LNCaP clone FGC (cell line): ENCODE data around the gene MLLT3.

ENCODE experiments used
- DNase-seq: peaks from one replicate; pipeline ENCODE4 v3.0.0-alpha.2; 2011; ENCODE audit warnings: low read depth
- H3K4me3 ChIP-seq: 2 replicates; pipeline ENCODE4 v1.5.1; 2011; ENCODE audit warnings: mild to moderate bottlenecking, low read depth, low read length, control low read depth
- TF ChIP-seq, protein P1 (sequence below): IDR thresholded peaks from 2 replicates; pipeline ENCODE4 v1.5.1; 2012; ENCODE audit warnings: mild to moderate bottlenecking; ENCODE audit not compliant: control insufficient read depth, insufficient read depth; ENCODE audit errors: extremely low read depth

Gene MLLT3

DNA sequence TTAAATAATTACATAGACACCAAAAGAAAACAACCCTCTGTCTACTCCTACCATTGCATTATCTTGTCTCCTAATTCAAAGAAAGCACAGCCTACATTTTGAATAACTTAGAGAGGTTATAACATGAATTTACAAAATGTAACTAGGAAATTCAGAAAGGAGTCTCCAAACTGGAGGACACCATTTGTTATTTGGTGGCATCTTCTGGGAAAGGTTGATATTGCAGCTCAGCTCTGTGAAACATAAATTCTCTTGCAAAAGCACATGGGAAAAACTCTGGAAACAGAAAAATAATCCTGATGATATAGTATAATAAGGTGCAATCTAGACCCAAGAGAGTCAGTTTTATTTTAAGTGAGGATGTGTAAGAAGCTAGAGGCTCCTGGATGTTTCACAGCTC is 215.3 kb downstream of the MLLT3 start:
- TF ChIP-seq, protein P1, sequence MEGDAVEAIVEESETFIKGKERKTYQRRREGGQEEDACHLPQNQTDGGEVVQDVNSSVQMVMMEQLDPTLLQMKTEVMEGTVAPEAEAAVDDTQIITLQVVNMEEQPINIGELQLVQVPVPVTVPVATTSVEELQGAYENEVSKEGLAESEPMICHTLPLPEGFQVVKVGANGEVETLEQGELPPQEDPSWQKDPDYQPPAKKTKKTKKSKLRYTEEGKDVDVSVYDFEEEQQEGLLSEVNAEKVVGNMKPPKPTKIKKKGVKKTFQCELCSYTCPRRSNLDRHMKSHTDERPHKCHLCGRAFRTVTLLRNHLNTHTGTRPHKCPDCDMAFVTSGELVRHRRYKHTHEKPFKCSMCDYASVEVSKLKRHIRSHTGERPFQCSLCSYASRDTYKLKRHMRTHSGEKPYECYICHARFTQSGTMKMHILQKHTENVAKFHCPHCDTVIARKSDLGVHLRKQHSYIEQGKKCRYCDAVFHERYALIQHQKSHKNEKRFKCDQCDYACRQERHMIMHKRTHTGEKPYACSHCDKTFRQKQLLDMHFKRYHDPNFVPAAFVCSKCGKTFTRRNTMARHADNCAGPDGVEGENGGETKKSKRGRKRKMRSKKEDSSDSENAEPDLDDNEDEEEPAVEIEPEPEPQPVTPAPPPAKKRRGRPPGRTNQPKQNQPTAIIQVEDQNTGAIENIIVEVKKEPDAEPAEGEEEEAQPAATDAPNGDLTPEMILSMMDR: peak; percentile 36
- H3K4me3 ChIP-seq: no peak overlapping the region
- no peak for DNase-seq

DNA sequence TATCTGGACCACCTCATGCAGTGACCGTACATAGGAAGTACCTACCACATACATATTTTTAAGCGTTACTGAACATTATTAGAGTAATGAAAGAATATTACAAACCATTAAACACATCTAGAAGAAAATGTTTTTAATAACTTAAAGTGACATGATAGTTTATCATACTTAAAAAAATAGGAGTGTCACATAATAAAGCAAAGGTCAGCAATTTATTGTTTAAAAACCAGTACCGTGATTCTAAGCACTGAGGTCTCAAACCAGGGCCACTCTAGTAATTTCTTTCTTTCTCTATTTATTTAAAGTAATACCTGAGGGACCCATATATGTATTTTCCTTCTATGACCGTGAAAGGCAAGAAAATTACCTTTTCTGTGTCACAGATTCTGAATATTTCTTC is 216.0 kb downstream of the MLLT3 start:
- TF ChIP-seq, protein P1: no peak
- H3K4me3 ChIP-seq: no peak overlapping the region

DNA sequence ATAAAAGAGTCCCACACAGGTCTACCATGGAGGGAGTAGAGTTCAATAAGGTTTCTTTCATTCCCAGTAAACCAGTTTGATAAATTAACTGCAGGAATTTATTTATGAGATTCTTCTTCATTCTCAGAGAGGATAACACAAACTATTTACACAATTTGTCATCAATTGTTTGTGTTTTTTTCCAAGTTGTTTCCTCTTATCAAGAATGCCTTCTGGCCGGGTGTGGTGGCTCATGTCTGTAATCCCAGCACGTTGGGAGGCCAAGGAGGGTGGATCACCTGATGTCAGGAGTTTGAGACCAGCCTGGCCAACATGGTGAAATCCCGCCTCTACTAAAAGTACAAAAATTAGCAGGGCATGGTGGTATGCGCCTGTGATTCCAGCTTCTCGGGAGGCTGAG is 216.7 kb downstream of the MLLT3 start:
- no peak overlapping the region for H3K4me3 ChIP-seq
- DNase-seq: no peak
- TF ChIP-seq, protein P1: no peak

More for the DNA sequence above, 216.0 kb downstream of the MLLT3 start:
- no peak for DNase-seq

DNA sequence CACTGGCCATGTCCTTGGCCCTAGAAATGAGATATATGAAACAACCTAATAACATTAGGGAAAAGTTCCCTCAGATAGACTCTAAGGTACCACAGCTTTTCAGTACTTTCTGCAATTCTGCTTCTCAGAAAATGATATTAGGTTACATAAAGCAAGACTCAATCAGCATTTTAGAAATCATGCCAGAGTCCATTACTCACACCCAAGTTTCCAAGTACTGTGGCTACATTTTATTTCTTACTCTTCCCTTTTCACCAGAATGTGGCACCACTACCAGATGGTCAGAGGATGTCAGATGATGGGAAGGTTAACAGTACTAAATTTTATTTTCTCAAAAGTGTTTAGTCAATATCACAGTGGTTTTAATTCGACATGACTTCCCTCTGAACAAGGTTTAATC is 217.2 kb downstream of the MLLT3 start:
- TF ChIP-seq, protein P1: no peak
- DNase-seq: no peak
- no peak overlapping the region for H3K4me3 ChIP-seq

DNA sequence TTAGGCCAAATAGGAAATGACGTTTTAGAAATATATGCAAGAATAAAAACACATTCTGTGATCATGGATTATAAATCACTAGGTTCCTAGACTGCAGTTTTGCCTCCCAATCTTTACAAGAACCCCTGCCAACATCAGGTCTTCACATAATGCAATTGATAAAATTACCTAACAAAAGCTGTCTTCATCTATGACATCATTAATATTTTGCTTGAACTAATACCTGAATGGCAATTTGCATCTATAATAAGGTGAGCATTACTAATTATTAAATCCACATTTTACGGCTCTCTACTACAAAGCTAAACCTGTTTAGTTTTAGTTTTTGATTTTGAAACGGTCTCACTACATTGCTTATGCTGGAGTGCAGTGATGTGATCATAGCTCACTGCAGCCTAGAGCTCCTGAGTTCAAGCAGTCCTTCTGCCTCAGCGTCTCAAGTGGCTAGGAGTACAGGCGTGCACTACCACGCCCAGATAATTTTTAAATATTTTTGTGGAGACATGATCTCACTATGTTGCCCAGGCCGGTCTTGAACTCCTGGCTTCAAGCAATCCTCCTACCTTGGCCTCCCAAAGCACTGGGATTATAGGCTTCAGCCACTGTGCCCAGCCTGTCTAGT is 218.0 kb downstream of the MLLT3 start:
- no peak for DNase-seq
- TF ChIP-seq, protein P1: no peak
- no peak overlapping the region for H3K4me3 ChIP-seq

- H3K4me3 ChIP-seq: no peak overlapping the region
- TF ChIP-seq, protein P1: no peak
- DNase-seq: no peak
These were observed 219.0 kb downstream of the MLLT3 start for GRCh38 chr9:20403346-20403745.

- TF ChIP-seq, protein P1: no peak
- no peak for DNase-seq
These were observed 219.9 kb downstream of the MLLT3 start for GRCh38 chr9:20402273-20402875.

More at GRCh38 chr9:20402273-20402875, 219.9 kb downstream of the MLLT3 start:
- no peak overlapping the region for H3K4me3 ChIP-seq
